ENCODE measurements around the gene SSRP1. TPM values are rescaled to one million over a fixed set of nuclear protein-coding genes. Genes with fewer than 3 reads are reported as not detected.
A peak's percentile ranks its signal among the peaks of the same experiment; 100 is the strongest.

The SSRP1 gene
- total and polyA plus RNA-seq, 8 donors, result 20.5 to 61.9 (median 42.7) TPM

DNA sequence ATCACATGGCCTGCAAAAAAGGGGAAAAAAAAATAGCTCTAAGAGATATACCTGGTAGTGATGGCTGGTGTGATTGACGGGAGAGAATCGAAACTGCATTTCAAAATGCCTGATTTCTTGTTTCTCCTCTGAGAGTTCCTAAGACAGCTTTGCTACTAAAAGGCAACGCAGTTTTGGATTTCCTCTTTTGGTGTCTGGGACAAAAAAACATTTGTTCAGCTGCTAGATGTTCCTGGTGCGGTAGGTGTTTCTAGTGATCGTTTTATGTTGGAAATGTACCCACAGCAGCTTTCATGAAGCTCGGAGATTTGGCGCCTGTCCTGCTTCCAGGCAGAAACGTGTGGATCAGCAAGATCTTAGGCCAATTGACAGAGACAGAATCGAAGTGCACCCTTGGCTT lies 20.6 kb upstream of the SSRP1 start:
- ATAC-seq, result no peak
- DNase-seq, result no peak
- no peak for TF ChIP-seq CTCF (IDR thresholded peaks at IDR 0.05)
- H3K27me3 ChIP-seq, result no peaks in the 10 kb centered on the region
- no peaks in the 10 kb centered on the region for H3K36me3 ChIP-seq
- no peaks in the 10 kb centered on the region for H3K9me3 ChIP-seq
- 34 to 35% methylated on average over 9 of the region's 9 CpGs for WGBS, 2 donors
- intact Hi-C loops (cut with DNase I), result no loop called here
- peak overlapping the region in 2 of 4 donors; percentile 5 to 50 for H3K27ac ChIP-seq
- no peak for FAIRE-seq
- no peak overlapping the region for H3K4me3 ChIP-seq
- peaks cover 0 to 8% (median 0%) of the 10 kb centered on the region in 3 donors for H3K4me1 ChIP-seq

- no peak for DNase-seq
- TF ChIP-seq CTCF (IDR thresholded peaks at IDR 0.05), result no peak
- H3K4me1 ChIP-seq, result peaks cover 0 to 8% (median 0%) of the 10 kb centered on the region in 3 donors
- H3K9me3 ChIP-seq, result no peaks in the 10 kb centered on the region
- H3K27me3 ChIP-seq, result no peaks in the 10 kb centered on the region
- WGBS, 2 donors, result 85% methylated on average over 6 of the region's 6 CpGs
- FAIRE-seq, result no peak
- no peak overlapping the region for H3K27ac ChIP-seq
- no peak overlapping the region for H3K4me3 ChIP-seq
- intact Hi-C loops (cut with DNase I), result no loop called here
- peak in 1 of 4 donors; percentile 12 for ATAC-seq
- H3K36me3 ChIP-seq, result no peaks in the 10 kb centered on the region
These were observed 19.0 kb upstream of the SSRP1 start for GRCh38 chr11:57354699-57355098.

- H3K27me3 ChIP-seq, result no peaks in the 10 kb centered on the region
- intact Hi-C loops (cut with DNase I), result no loop called here
- no peaks in the 10 kb centered on the region for H3K9me3 ChIP-seq
- ATAC-seq (no peak), DNase-seq (no peak), FAIRE-seq (no peak)
- WGBS, 2 donors, result 77 to 86% methylated on average over 4 of the region's 4 CpGs
- peaks cover 0 to 8% (median 0%) of the 10 kb centered on the region in 3 donors for H3K4me1 ChIP-seq
- H3K4me3 ChIP-seq, result no peak overlapping the region
- H3K27ac ChIP-seq, result no peak overlapping the region
- no peak for TF ChIP-seq CTCF (IDR thresholded peaks at IDR 0.05)
- no peaks in the 10 kb centered on the region for H3K36me3 ChIP-seq
These were observed 18.2 kb upstream of the SSRP1 start for GRCh38 chr11:57353852-57354251.

GRCh38 chr11:57353446-57353845 lies 17.8 kb upstream of the SSRP1 start:
- 64 to 79% methylated on average over 4 of the region's 4 CpGs for WGBS, 2 donors
- Histone ChIP-seq H3K36me3 (no peaks in the 10 kb centered on the region), H3K4me1 (peaks cover 0 to 8% (median 0%) of the 10 kb centered on the region in 3 donors), H3K4me3 (no peak overlapping the region), H3K9me3 (no peaks in the 10 kb centered on the region), H3K27ac (no peak overlapping the region), H3K27me3 (no peaks in the 10 kb centered on the region)
- ATAC-seq (no peak), FAIRE-seq (no peak), DNase-seq (no peak)
- intact Hi-C loops (cut with DNase I), result no loop called here
- no peak for TF ChIP-seq CTCF (IDR thresholded peaks at IDR 0.05)

- Histone ChIP-seq H3K9me3 (no peaks in the 10 kb centered on the region), H3K27ac (no peak overlapping the region), H3K27me3 (no peaks in the 10 kb centered on the region), H3K36me3 (no peaks in the 10 kb centered on the region), H3K4me1 (peaks cover 0 to 6% (median 0%) of the 10 kb centered on the region in 3 donors), H3K4me3 (no peak overlapping the region)
- no peak for ATAC-seq
- intact Hi-C loops (cut with DNase I), result no loop called here
- WGBS, 2 donors, result 62 to 74% methylated on average over 5 of the region's 5 CpGs
- DNase-seq, result no peak
- TF ChIP-seq CTCF (IDR thresholded peaks at IDR 0.05), result no peak
- no peak for FAIRE-seq
These were observed 17.3 kb upstream of the SSRP1 start for GRCh38 chr11:57353036-57353435.

Measured in pancreas (tissue), 10 donors.